Measurements from ENCODE around the gene AIFM2. TPM values are rescaled to one million over a fixed set of nuclear protein-coding genes. Genes with fewer than 3 reads are reported as not detected.
"Not testable (repeated sequence)": the region's sequence is repeated elsewhere in the genome, so short reads cannot be mapped to it uniquely, and the experiment has no call there.

Gene AIFM2
- total RNA-seq, 2 experiments from 2014 or later = 4.6 to 5.2 TPM

- Mint-ChIP-seq H3K27ac (peak overlapping the region; percentile 24), H3K27me3 (no peaks in the 10 kb centered on the region), H3K36me3 (ENCODE audit: low read depth) (peaks cover 3% of the 10 kb centered on the region), H3K4me1 (peaks cover 6% of the 10 kb centered on the region), H3K4me3 (no peak overlapping the region), H3K9me3 (ENCODE audit: low read depth) (no peaks in the 10 kb centered on the region)
- CTCF ChIA-PET = interaction anchor here (0.6 to 1.6 kb wide), 2 partner anchors 110 to 212 kb away, joined by 3 to 4 read pairs; no protein-coding TSS in a partner anchor
- intact Hi-C loops (cut with DNase I, micrococcal nuclease) = no loop called here
- DNase-seq = no peak
- ATAC-seq = no peak
- POLR2A ChIA-PET = no interaction called here
Measured at GRCh38 chr10:70112071-70112470, 20.6 kb downstream of the AIFM2 start.

DNA sequence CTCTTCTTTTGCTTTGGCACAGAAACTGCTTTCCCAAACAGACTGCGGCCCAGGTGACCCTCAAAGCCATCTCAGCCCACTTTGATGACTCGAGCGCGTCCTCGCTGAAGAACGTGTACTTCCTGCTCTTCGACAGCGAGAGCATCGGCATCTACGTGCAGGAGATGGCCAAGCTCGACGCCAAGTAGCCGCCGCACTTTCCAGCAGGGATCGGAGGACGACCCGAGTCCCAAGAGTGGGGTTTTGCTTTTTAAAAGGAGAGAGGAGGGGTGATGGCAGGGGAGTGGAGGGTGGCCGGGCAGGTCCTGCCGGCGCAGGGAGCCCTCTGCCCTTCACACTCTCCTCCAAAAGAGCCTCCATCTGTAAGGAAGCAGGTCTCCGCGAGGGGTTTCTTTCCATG, 21.1 kb downstream of the AIFM2 start:
- CTCF ChIA-PET = no interaction called here
- no peak for ATAC-seq
- POLR2A ChIA-PET = no interaction called here
- no peak overlapping the region for H3K4me3 Mint-ChIP-seq
- no peaks in the 10 kb centered on the region for H3K9me3 Mint-ChIP-seq (ENCODE audit: low read depth)
- DNase-seq = no peak
- no peak overlapping the region for H3K27ac Mint-ChIP-seq
- H3K27me3 Mint-ChIP-seq = no peaks in the 10 kb centered on the region
- intact Hi-C loops (cut with DNase I, micrococcal nuclease) = no loop called here
- H3K36me3 Mint-ChIP-seq (ENCODE audit: low read depth) = peaks cover 3% of the 10 kb centered on the region
- H3K4me1 Mint-ChIP-seq = peaks cover 6% of the 10 kb centered on the region

DNA sequence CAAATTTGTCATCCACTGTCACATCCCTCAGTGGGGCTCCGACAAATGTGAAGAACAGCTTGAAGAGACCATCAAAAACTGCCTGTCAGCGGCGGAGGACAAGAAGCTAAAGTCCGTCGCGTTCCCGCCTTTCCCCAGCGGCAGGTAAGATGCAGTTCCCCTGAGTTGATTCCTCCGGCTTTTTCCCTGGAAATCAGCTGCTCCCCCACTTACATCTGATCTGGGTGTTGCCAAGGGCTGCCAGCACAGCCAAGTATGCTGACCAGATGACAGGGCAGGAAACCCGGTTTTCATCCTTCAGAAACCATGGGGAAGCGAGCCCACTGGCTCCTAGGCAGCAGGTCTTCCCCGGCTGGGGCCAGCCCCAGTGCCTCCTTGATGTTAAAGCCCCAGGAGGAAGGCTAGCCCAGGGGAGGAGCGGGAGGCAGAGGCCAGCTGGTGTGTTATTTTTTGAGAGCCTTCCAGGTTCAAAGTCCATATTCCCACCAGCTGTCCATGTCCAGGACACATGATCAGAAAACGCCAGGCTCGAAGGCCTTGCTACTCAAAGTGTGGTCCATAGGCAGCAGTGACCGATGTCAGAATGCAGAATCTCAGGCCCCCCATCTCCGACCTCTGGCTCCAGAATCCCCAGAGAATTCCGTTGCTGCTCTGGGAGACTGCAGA, 23.4 kb downstream of the AIFM2 start:
- H3K9me3 Mint-ChIP-seq (ENCODE audit: low read depth) = no peaks in the 10 kb centered on the region
- no peak for DNase-seq
- no peaks in the 10 kb centered on the region for H3K27me3 Mint-ChIP-seq
- H3K4me3 Mint-ChIP-seq = no peak overlapping the region
- H3K27ac Mint-ChIP-seq = no peak overlapping the region
- ChIA-PET POLR2A (no interaction called here), CTCF (interaction anchor here (0.5 to 1.3 kb wide), 7 partner anchors 8 to 171 kb away, joined by 3 to 5 read pairs (median 3); no protein-coding TSS in a partner anchor)
- intact Hi-C loops (cut with DNase I, micrococcal nuclease) = no loop called here
- ATAC-seq = no peak
- H3K36me3 Mint-ChIP-seq (ENCODE audit: low read depth) = peaks cover 3% of the 10 kb centered on the region
- H3K4me1 Mint-ChIP-seq = peaks cover 2% of the 10 kb centered on the region

DNA sequence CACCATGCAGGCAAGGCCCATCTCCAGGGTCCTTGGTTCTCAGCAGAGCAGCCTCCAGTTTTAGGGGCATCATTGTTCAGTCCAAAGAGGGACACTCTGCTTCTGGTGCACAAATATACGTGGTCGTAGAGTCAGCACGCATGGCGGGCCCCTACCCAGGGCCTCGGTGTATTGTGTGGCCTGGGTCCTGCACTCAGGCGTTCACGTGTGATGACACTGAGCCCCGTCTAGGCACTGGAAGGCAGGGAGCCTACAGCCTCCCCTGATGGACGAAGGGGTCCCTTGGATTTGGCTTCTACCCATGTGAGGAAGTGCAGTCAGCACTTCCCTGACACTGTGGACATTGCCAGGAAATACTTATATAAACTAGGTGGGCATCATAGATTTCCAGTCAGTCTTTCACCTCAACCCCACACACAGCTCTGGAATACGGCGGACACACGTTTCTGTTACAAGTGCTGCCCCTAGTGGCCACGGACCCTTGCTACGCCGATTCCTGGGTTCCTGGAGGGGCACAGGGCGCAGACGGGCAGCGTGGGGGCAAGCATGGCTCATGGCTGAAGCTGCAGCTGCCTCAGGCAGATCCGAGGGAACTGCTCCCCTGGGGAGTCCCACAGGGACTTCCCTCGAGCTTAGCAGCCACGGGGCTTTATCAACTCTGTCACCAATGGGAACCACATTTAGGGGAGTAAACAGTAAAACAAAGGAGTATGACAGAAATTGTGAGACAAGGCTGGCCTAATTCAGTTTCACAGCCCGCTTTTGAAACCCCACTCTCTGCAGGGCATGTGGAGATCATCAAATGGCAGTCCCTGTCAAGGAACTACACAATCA, 25.4 kb downstream of the AIFM2 start:
- Mint-ChIP-seq H3K27me3 (no peaks in the 10 kb centered on the region), H3K4me3 (no peak overlapping the region), H3K4me1 (peaks cover 2% of the 10 kb centered on the region), H3K27ac (no peak overlapping the region), H3K9me3 (ENCODE audit: low read depth) (no peaks in the 10 kb centered on the region), H3K36me3 (ENCODE audit: low read depth) (no peaks in the 10 kb centered on the region)
- DNase-seq (peak; percentile 46), ATAC-seq (peak; percentile 23)
- intact Hi-C loops (cut with DNase I, micrococcal nuclease) = no loop called here
- POLR2A ChIA-PET = no interaction called here
- CTCF ChIA-PET = interaction anchor here (0.7 to 1.9 kb wide), 4 partner anchors 9 to 472 kb away, joined by 3 to 10 read pairs (median 7); no protein-coding TSS in a partner anchor

DNA sequence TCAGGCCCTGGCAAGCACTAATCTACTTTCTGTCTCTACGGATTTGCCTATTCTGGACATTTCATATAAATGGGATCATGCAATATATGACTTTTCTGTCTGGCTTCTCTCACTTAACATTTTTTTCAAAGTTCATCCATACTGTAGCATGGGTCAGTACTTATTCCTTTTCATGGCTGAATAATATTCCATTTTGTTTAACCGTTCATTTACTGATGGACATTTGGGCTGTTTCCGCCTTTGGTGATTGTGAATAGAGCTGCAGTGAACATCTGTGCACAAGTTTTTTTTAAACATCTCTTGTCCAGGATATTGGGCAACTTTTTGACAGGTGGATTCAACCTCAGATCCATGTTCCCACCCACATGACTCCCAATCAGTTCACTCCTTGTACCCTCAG, 31.0 kb downstream of the AIFM2 start:
- CTCF ChIA-PET = interaction anchor here (0.6 kb wide), 1 partner anchor 8 kb away, joined by 3 read pairs; no protein-coding TSS in a partner anchor
- Mint-ChIP-seq H3K27me3 (no peaks in the 10 kb centered on the region), H3K4me1 (no peaks in the 10 kb centered on the region), H3K27ac (no peak overlapping the region), H3K36me3 (ENCODE audit: low read depth) (peaks cover 2% of the 10 kb centered on the region), H3K4me3 (no peak overlapping the region), H3K9me3 (ENCODE audit: low read depth) (no peaks in the 10 kb centered on the region)
- DNase-seq = no peak
- POLR2A ChIA-PET = no interaction called here
- intact Hi-C loops (cut with DNase I, micrococcal nuclease) = no loop called here
- ATAC-seq = no peak

- DNase-seq; H3K27ac Mint-ChIP-seq; POLR2A ChIA-PET; H3K36me3 Mint-ChIP-seq (ENCODE audit: low read depth); H3K4me1 Mint-ChIP-seq; intact Hi-C loops (cut with DNase I, micrococcal nuclease); H3K27me3 Mint-ChIP-seq; ATAC-seq; H3K4me3 Mint-ChIP-seq; H3K9me3 Mint-ChIP-seq (ENCODE audit: low read depth): not testable (repeated sequence)
- CTCF ChIA-PET = interaction anchor here (0.6 kb wide), 2 partner anchors 8 to 361 kb away, joined by 3 read pairs; no protein-coding TSS in a partner anchor
Measured at GRCh38 chr10:70101068-70101562, 31.5 kb downstream of the AIFM2 start.

- intact Hi-C loops (cut with DNase I, micrococcal nuclease) = no loop called here
- Mint-ChIP-seq H3K4me3 (no peak overlapping the region), H3K27ac (no peak overlapping the region), H3K4me1 (peaks cover 17% of the 10 kb centered on the region), H3K36me3 (ENCODE audit: low read depth) (peaks cover 8% of the 10 kb centered on the region), H3K9me3 (ENCODE audit: low read depth) (no peaks in the 10 kb centered on the region), H3K27me3 (no peaks in the 10 kb centered on the region)
- DNase-seq (no peak), ATAC-seq (no peak)
- POLR2A ChIA-PET = no interaction called here
- CTCF ChIA-PET = interaction anchor here (0.6 to 0.9 kb wide), 2 partner anchors 10 to 267 kb away, joined by 3 to 5 read pairs; no protein-coding TSS in a partner anchor
Measured at GRCh38 chr10:70098271-70098670, 34.4 kb downstream of the AIFM2 start.

DNA sequence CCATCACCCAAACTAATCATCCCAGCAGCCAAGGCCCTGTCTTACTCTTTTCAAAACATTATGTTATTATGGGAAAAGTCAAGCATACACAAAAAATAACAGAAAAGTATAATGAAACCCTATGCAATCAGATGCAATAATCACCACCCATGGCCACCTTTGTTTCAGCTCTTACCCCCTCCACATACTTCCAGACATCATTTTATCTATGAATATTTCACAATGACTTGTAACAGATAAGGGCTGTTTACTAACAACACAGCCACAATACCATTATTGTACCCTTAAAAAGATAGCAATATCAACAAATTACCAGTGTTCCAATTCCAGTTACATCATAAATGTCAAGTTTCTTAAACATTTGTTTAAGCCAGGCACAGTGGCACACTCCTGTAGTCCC, 35.2 kb downstream of the AIFM2 start:
- Mint-ChIP-seq H3K27me3 (no peaks in the 10 kb centered on the region), H3K36me3 (ENCODE audit: low read depth) (peaks cover 8% of the 10 kb centered on the region), H3K9me3 (ENCODE audit: low read depth) (no peaks in the 10 kb centered on the region), H3K4me1 (peaks cover 24% of the 10 kb centered on the region), H3K27ac (no peak overlapping the region), H3K4me3 (no peak overlapping the region)
- DNase-seq (no peak), ATAC-seq (no peak)
- intact Hi-C loops (cut with DNase I, micrococcal nuclease) = no loop called here
- CTCF ChIA-PET = interaction anchor here (0.9 to 1.9 kb wide), 2 partner anchors 10 to 267 kb away, joined by 5 read pairs; no protein-coding TSS in a partner anchor
- POLR2A ChIA-PET = no interaction called here

DNA sequence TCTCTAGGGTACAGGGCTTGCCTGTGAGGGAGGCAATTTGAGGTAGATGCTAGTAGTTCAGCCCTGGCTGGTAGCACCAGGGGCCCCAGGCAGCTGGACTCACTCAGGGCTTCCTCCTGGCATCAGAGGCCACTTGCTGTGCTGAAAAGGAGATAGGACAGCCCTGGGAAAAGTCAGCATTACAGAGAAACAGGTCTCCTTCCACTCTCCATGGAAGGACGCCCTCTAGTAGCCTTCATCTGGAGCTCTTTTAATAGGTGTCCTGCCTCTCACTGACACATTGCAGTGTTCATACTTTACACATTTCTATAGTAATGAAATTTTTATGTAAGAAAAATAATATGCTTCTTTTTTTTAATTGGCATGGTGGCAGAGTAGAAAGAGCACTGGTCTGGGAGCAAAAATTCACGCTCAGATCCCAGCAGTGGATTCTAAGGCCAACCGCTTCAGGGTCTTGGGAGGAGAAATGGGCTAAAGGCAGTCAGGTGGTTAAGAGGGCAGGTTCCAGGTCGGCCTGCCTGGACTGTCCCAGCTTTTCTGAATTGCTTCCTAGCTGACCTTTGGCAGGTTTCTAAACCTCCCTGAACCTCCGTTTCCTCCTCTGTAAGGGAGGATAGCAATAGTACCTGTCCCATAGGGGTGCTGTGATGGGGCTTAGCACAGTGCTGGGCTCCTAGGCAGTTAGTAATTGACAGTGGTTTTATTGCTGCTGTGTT, 35.8 kb downstream of the AIFM2 start:
- peaks cover 30% of the 10 kb centered on the region for H3K4me1 Mint-ChIP-seq
- POLR2A ChIA-PET = no interaction called here

DNA sequence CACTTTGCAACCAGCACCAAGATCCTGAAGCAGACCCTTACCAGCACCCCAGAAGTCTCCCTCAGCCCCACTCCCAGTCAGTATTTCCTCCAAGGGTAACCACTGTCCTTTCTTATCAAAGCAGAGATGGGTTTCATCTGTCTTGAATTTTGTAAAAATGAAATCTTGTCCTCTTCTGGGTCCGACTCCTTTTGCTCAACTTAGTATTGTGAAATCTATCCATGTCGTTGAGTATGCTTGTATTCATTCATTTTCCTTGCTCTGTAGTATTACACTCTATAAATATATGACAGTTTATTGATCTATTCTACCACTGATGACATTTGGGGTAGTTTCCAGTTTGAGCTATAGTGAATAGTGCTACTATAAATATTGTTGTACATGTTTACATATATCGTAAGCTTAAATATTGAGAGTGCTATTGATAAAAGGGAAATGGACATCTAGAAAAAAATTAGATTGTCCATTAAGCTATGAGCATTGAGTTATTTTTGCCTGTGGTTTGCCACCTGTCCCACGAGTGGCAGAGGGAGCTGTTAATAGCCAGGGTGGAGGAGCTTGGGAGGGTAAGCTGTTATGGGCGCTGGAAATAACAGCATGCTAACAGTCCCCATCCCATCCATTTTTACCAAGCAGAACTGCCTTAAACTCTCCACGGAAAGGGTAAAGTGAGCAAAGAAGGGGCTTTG, 36.5 kb downstream of the AIFM2 start:
- ATAC-seq = no peak
- Mint-ChIP-seq H3K4me3 (no peak overlapping the region), H3K36me3 (ENCODE audit: low read depth) (peaks cover 6% of the 10 kb centered on the region), H3K4me1 (peaks cover 34% of the 10 kb centered on the region), H3K27ac (no peak overlapping the region), H3K9me3 (ENCODE audit: low read depth) (no peaks in the 10 kb centered on the region), H3K27me3 (no peaks in the 10 kb centered on the region)
- intact Hi-C loops (cut with DNase I, micrococcal nuclease) = no loop called here
- ChIA-PET CTCF (interaction anchor here (0.5 to 4.7 kb wide), 10 partner anchors 8 to 665 kb away, joined by 3 to 37 read pairs (median 4); no protein-coding TSS in a partner anchor), POLR2A (no interaction called here)
- no peak for DNase-seq

More for the DNA sequence above, 35.8 kb downstream of the AIFM2 start:
- Mint-ChIP-seq H3K36me3 (ENCODE audit: low read depth) (peaks cover 8% of the 10 kb centered on the region), H3K27ac (no peak overlapping the region), H3K27me3 (no peaks in the 10 kb centered on the region), H3K9me3 (ENCODE audit: low read depth) (no peaks in the 10 kb centered on the region), H3K4me3 (no peak overlapping the region)
- ATAC-seq = no peak
- CTCF ChIA-PET = interaction anchor here (0.6 to 4.7 kb wide), 7 partner anchors 10 to 325 kb away, joined by 3 to 37 read pairs (median 4); no protein-coding TSS in a partner anchor
- DNase-seq = no peak
- intact Hi-C loops (cut with DNase I, micrococcal nuclease) = no loop called here
